DMS153 treated with DMSO at 0.1 percent for 48 hours (cell line): ENCODE results near the gene NGF.
"Not testable (repeated sequence)": the region's sequence is repeated elsewhere in the genome, so short reads cannot be mapped to it uniquely, and the experiment has no call there.

ENCODE experiments used
- DNase-seq: peaks from one replicate; lab custom pipeline; 2025; ENCODE audit not compliant: unreplicated experiment; lab: John Stamatoyannopoulos, UW

NGF gene

DNA sequence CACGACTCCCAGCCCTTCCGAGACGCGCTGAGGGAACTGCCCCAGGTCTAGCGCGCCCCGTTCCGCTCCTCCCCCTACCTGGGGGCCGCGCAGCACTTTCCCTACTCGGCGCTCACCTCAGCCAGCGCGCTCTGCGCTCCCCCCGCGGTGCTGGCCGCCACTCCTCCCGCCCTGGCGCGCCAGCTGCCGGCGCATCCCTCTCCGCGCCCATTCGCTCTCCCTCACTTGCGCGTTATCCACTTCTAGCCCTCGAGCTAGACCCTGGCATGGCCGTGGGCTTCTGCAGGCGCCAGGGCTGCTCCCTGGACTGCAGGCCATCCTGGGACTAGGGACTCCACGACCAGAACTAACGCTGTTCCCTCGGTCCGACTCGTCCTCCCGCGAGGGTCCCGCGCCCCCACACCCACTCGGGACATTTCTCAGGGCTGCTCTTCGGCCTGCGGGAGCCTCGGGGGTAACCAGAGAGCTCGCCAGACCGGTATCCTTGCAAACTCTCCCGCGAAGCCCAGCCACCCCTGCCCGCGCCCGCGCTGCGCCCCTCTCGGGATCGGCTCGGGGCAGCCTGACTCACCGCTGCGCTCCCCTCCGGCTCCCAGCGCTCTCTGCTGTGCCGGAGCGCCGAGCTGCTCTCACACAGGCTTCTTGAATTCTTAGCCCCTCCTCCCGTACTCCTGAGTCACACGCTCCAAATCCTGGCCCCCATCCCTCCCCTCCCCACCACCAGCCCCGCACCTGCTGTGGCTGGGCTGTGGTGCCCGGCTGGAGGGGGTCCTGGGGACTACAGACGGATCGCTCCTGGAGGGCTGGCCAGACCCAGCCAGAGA is at the start of gene NGF:
TSS of gene NGF (minus strand) at position 617 of the 824 bp plus-strand sequence. CDS start 51,454 bp downstream, outside the sequence.
- DNase-seq, result peak; percentile 31

DNA sequence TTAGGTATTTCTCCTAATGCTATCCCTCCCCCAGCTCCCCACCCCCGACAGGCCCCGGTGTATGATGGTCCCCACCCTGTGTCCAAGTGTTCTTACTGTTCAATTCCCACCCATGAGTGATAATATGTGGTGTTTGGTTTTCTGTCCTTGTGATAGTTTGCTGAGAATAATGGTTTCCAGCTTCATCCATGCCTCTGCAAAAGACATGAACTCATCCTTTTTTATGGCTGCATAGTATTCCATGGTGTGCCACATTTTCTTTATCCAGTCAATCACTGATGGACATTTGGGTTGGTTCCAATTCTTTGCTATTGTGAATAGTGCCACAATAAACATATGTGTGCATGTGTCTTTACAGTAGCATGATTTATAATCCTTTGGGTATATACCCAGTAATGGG is 45.4 kb upstream of the NGF start:
- DNase-seq, result not testable (repeated sequence)

DNA sequence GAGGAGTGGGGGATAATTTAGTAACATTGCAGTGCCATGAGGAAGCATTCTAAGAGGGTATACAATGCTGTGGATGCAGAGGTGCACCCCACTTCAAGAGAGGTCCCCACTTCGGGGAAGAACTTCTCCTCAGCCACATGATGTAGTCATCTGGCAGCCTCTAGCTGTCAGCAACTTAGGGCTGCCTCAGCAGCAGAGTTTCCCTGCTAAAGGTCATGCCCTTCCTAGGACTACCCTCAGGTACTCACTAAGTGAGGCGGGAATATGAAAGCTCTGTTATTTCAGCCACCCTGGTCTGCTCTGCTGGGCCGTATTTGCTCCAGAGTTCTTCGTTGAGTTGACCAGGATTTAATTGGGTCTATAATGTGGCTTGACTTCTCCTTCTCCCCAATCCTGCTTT is 41.9 kb upstream of the NGF start:
- no peak for DNase-seq

DNA sequence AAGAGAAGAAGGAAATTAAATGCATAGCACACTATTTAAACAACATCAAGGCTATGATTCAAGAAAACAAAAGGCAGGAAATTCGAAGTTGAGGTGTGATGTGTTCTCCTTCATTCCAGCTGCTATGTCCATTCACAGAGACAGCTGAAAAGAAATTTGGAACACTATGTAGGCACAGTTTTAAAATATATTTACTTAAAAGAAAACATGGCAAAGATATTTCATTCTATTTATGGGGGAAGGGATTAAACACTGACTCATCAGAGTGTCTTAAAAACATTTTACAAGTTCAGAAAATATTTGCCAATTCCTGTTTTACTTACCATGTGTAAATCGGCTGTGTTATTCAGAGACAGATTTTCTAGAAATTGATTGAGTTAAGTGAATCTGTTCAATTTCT is 39.4 kb upstream of the NGF start:
- DNase-seq, result no peak

DNA sequence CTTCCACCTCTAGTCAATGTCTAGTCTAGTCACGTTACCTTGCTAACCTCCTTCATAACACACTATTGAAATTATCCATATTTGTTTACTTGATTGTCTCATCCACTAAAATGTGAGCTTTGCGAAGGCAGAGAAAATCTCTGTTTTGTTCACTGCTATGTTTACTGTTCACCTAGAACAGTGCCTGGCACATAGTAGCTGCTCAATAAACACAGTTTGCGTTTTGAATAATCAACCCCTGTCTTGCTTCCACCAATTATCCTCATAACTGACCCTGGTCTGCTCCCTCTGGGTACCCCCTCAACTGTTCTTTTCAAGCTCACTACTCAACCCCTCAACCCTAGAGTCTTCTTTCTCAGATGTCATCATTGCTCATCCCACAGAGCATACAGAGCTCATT is 36.5 kb upstream of the NGF start:
- no peak for DNase-seq

DNA sequence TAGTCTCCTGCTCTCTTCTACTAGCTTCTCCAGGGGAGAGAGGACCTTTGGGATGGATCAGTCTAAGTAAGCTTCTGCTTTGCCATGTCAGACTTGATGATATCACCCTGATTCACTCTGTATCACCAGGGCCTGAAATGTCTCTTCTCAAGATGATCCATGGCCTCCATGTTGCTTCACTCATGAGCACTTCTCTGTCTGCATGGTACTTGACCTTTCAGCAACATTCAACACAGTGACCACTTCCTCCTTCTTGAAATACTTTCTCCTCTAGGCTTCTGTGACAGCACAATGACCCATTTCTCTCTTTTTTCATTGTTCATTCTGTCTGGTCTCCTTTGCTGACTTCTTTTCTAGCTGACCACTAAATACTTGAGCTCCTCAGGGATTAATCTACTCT is 35.3 kb upstream of the NGF start:
- DNase-seq, result no peak

DNA sequence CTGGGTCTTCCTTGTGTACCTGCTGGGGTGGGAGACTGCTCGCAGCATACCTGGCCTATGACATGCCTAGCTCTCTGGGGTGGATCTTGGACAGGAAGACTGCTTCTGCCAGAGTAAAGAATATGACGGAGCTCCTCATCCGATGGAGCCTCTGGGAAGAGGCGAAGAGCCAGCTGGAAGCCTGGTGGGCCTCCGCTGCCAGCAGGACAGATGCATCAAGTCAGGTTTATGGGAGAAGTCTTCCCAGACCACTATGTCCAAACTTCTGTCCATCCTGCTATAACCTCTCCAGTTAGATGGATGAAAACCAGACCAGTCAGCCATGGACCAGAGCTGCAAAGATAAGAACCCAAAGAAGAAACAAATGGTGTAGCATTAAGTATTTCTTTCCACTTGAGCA is 27.7 kb upstream of the NGF start:
- no peak for DNase-seq

DNA sequence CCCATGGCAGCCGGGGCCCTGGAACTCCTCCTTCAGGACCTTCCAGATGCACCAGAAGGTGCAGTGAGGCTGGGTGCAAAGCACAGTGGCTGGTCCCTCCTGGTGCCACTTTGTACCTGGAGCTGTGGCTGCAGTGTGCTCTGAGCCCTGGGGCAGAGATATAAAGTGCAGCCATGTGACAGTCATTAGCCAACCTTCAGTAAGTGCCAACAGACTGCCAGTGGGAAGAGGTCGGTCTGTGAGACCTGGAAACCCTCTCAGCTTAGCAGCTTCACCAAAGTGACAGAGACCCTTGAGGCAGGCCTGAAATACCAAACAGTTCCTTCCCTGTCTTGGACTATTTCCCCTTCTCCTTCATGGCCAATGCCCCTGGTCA is 26.7 kb upstream of the NGF start:
- DNase-seq, result no peak

DNA sequence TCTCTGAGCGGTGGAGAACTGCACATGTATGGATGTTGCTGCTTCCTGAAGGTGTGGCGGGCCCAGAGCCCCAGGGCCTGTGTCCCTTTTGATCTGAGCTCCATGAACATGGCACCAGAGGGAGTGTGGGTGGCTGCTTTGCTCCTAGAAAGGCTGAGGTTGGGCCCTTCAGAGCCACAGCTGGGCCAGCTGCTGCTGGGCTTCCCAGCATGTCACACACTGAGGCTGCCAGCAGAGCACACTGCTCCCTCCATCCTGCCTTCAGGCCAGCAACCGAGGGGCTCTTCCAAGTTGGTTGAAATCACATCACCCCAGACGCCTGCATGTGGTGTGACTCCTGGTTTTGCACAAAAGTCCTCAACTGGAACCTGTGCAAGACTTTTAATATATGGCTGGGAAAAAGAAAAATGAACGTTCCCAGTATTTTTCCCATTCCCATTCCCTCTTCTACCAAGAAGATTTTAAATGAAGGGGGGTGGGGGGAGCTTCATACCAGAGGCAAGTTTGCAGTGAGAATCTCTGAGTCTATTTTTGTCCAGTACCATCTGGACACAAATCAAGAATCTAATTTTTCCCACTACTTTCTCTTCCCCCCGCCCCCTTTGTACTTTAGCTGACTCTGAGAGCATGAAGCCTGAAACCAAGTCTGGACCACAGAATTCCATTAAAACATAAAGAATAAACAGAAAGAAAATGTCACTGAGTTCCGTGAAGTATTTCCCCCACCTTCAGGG is 26.2 kb upstream of the NGF start:
- no peak for DNase-seq

DNA sequence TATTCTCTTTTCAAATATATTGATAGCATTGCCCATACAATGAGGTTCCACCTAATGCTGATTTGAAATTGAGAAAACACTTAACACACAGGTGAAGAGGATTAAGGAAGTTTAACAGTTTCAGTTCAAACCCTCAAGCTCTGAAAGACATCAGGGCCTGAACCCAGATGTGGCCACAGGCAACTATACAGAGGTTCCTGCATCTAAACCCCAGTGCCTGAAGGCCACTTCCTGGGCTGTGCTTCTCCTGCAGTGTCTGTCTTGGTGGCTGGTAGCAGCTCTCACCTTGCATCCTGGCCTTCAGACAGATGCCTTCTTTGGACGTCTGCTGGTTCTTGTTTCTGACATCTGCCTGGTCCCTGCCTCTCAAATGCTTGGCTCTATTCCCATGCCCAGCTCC is 25.1 kb upstream of the NGF start:
- no peak for DNase-seq

DNA sequence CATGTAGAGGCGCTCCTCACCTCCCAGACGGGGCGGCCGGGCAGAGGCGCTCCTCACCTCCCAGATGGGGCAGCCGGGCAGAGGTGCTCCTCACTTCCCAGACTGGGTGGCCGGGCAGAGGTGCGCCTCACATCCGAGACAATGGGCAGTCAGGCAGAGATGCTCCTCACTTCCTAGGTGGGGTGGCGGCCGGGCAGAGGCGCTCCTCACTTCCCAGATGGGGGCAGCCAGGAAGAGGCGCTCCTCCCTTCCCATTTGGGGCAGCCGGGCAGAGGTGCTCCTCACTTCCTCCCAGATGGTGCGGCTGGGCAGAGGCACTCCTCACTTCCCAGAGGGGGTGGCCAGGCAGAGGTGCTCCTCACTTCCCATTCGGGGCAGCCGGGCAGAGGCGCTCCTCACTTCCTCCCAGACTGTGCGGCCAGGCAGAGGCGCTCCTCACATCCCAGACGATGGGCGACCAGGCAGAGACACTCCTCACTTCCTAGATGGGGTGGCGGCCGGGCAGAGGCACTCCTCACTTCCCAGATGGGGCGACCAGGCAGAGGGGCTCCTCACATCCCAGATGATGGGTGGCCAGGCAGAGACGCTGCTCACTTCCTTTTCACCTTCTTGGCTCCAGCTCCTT is 22.6 kb upstream of the NGF start:
- not testable (repeated sequence) for DNase-seq

DNA sequence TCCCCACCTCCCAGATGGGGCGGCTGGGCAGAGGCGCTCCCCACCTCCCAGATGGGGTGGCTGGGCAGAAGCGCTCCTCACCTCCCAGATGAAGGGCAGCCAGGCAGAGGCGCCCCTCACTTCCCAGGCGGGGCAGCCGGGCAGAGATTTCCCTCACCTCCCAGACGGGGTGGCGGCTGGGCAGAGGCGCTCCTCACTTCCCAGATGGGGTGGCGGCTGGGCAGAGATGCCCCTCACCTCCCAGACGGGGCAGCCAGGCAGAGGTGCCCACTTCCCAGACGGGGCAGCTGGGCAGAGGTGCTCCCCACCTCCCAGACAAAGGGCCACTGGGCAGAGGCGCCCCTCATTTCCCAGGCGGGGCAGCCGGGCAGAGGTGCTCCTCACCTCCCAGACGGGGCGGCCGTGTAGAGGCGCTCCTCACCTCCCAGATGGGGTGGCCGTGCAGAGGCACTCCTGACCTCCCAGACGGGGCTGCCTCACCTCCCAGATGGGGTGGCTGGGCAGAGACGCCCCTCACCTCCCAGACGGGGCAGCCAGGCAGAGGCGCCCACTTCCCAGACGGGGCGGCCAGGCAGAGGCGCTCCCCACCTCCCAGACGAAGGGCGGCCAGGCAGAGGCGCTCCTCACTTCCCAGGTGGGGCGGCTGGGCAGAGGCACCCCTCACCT is 21.9 kb upstream of the NGF start:
- not testable (repeated sequence) for DNase-seq

DNA sequence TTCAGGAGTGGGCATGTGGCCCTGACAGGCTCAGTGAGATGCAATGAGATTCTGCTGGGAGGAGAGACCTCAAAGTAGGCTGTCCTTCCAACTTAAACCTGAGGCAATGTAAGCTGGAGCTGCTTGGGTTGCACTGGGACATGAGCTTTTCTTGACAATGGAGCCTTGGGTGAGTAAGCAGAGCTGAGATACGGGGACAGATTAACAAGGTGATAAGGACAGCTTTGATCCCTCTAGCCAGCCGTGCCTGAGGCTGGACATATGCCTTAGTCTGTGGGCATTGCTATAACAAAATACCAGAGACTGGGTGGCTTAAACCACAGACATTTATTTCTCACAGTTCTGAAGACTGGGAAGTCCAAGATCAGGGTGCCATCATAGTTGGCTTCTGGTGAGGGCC is 18.3 kb upstream of the NGF start:
- no peak for DNase-seq

DNA sequence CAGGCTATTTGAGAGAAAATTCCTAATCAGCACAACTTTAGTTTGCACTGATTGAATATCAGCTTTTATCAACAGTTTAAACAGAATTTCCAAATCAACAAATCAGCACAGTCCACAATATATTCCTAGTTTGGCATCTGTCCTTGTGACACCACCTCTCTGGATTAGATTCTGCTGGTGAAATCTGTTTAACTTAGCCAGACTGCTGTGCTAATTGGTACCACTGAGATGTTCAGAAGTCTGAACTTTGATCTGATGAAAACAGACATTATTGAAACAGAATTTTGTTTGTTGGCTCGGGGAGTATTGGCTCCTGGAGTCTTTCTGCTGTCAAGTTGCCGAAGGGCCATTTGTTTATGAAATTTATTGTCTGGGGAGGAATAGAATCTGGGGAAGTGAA is 17.0 kb upstream of the NGF start:
- DNase-seq, result no peak

DNA sequence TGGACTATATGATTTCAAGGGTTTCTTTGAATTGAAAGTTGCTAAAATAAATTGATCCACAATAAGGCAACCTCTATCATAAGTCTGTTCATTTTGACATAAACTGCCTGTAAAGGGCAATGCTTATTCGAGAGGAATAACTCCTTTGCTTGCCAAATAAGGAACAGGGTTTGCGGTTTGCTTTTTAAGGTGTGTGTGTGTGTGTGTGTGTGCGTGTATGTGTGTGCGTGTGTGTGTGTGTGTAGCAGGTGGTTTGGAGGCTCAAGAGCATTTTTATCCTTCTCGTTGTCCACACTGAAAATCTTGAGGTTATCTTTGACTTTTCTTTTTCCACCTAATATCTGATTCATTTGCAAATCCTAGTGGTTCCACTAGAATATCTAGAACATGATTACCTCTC is 13.1 kb upstream of the NGF start:
- DNase-seq, result no peak

DNA sequence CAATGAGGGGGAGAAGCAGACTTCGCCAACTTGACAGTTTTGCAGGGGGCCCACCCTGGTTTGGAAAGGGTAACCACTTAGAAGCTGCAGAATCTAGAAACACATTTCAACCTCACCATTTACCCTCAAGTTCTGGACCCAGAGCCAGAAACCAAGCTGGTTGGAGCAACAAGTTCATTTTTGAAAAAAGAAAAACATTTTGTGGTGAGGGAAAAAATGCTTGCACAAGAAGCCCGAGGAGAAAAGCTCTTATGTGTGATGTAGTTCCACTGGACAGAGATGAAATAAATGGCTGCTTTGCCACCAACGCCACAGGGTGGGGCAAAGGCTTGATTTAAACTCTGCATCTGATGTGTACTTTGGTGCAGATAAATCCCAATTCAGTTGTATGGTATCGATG is 10.6 kb upstream of the NGF start:
- DNase-seq, result no peak

DNA sequence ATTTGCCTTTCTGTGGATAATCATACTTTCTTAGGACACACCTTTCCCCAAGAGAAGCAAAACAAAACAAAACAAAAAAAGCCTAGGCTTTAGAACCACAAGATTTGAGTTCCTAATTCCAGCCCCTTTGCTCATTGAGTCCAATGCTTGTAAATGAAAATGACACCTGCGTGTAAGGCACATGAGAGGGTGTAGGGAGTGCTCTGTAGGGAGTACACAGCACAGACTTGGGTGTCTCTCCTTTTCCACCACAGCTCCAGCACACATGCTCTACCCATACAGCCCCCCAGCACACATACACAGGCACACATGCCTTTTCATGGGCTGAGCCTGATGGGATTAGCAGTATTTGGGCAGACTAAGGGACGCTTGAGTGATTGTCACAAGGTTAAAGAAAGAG is 9.2 kb upstream of the NGF start:
- DNase-seq, result no peak

DNA sequence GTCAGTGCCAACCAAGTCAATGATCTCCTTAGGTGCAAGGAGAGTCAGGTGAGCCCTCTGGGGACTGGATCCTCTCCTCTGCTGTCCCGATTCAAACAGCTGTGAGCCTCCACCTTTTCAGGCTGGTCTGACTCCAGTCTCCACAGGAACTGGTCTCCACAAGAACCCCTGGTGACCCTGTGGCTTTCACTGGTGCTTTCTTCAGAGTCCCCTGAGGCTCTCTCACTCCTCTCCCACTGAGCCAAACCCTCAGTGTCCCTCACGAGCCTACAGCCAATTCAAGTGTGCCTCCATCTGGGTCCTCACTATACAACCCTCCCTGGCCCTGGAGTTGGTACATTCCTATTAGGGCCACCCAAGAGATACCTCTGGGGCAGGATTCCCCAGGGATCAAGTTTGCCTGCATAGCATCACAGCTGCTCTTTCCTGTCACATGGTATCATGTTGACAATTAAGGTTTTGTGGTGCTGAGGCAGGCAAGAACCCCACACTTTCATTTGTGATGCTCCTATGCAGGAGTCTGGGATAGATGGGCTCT is 5.2 kb upstream of the NGF start:
- DNase-seq, result no peak

DNA sequence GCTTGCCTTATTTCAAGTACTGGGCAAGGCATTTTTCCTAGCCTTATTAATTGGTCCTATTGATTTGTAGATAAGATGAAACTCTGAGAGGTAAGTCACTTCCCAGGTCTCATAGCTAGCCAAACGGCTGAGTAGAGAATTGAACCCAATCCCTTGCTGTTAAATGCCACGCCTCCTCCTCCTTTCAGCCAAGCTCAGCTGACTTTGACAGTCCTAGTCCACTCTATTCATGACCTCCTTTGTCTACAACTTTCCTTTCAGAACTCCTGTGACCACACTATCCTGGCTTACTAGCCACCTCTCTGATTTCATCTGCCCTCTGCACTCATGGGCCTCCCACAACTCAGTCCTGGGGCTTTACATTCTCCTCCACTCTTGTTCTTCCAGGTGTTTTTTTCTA is 3.9 kb upstream of the NGF start:
- DNase-seq, result no peak

DNA sequence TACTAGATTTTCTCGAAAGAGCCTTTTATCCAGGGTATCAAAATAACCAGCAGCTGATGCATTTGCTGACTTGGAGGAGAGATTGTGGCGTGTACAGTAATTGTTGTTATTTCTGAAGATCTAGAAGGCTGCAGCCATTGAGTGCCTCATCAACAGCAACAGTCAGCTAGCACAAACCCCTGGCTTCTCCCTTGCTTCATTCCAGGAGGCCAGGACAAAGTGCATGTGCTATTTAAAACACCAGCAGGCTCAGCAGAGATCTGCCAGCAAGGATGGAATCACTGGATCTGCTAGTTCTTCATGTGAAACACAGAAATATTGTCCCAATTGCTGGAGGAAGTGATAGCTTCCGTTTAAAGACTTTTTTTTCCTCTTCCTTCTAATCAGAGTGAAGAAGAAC is 2.8 kb upstream of the NGF start:
- DNase-seq, result no peak

DNA sequence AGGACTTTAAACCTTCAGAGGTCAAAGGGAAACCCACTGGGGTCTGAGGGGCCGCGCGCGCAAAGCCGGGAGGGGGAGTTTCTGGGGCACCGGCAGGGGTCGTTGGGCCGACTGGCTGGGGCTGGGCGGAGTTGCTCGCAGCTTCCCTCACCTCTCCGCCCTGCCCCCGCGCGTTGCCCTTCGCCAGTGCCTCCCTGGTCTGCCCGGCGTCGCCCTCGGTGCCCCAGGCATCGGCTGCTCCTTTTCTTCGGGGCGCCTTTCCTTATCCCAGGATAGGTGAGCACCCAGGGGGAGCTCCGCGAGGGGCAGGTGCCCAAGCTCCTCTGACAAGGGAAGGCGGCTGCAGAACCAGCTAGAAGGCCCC is 390 bp upstream of the NGF start:
- DNase-seq, result no peak

DNA sequence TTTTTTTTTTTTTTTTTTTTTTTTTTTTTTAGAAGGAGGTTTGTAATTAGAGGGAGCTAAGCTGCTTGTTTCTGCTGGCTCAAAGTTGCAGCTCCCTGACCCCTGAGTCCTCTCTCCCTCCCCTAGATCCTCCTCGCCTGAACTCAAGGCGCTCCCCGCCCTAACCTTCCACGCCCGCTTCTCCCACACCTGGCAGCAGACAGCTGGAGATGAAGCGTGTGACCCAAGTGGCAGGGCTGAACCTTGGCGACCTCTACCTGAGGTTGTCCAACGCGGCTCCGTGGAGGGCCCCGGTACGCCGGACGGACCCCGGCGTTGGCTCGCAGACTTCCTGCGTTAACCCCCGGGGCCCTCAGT is 795 bp downstream of the NGF start:
- no peak for DNase-seq
